ENCODE results near the gene KCNMA1. TPM values are rescaled to one million over a fixed set of nuclear protein-coding genes. Genes with fewer than 3 reads are reported as not detected.

Gene KCNMA1
- polyA plus RNA-seq, 1 donor from 2014 or later, result 60.8 TPM

DNA sequence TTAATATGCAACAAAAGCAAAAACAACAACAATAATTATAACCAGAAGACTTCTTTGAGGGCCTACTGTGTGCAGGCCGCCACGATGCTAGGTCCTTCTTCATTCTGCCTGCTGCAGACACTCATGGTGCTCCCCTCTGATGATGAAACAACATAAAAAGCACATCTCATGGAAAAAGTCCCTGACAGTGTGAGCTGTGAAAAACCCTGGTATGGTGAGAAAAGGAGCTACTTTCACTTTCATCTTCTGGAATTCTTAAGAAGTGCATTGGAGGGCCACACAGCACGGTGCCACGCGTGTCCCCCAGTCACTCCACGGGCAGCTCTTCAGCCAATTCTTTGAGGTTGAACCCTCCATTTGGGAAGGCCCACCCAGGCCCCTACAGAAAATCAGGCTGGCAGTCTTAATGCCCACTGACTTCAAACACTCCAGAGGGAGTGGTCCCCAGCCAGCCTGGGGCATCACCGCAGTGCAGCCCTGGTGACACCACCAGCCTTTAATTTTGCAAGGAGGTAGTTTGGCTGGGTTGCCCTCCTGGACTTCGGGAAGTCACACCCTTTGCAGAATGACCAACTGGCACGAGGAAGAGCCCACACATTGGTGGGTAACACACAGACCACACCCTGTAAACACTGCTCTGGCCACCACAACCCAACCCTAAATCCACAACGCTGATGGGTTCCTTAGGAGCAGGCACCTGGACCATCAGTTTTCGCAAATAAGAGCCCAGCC lies 7.7 kb downstream of the KCNMA1 start:
- no peak overlapping the region for H3K4me3 ChIP-seq (ENCODE audit: low read length)
- H2AFZ ChIP-seq (ENCODE audit: low read depth, low read length), result no peak overlapping the region
- no peaks in the 10 kb centered on the region for H3K9me3 ChIP-seq (ENCODE audit: low read length)
- no peak overlapping the region for H3K4me2 ChIP-seq (ENCODE audit: low read length)
- H3K36me3 ChIP-seq (ENCODE audit: insufficient read depth, low read length), result peaks cover 9% of the 10 kb centered on the region
- H3K79me2 ChIP-seq (replicated peaks; ENCODE audit: insufficient read depth, low read length), result peaks cover 17% of the 10 kb centered on the region
- no peak for TF ChIP-seq TAF1 (IDR thresholded peaks at IDR 0.05; ENCODE audit: low read depth)
- TF ChIP-seq RAD21 (conservative IDR thresholded peaks at IDR 0.05), result no peak
- TF ChIP-seq MXI1 (conservative IDR thresholded peaks at IDR 0.05; ENCODE audit: poor library complexity, severe bottlenecking), result no peak
- TF ChIP-seq POLR2AphosphoS5 (IDR thresholded peaks at IDR 0.05), result no peak
- TF ChIP-seq, protein P1, sequence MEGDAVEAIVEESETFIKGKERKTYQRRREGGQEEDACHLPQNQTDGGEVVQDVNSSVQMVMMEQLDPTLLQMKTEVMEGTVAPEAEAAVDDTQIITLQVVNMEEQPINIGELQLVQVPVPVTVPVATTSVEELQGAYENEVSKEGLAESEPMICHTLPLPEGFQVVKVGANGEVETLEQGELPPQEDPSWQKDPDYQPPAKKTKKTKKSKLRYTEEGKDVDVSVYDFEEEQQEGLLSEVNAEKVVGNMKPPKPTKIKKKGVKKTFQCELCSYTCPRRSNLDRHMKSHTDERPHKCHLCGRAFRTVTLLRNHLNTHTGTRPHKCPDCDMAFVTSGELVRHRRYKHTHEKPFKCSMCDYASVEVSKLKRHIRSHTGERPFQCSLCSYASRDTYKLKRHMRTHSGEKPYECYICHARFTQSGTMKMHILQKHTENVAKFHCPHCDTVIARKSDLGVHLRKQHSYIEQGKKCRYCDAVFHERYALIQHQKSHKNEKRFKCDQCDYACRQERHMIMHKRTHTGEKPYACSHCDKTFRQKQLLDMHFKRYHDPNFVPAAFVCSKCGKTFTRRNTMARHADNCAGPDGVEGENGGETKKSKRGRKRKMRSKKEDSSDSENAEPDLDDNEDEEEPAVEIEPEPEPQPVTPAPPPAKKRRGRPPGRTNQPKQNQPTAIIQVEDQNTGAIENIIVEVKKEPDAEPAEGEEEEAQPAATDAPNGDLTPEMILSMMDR (IDR thresholded peaks at IDR 0.05; ENCODE audit: poor library complexity, severe bottlenecking), result no peak
- TF ChIP-seq EP300 (conservative IDR thresholded peaks at IDR 0.05; ENCODE audit: poor library complexity, severe bottlenecking), result no peak
- no peak for TF ChIP-seq EZH2 (IDR thresholded peaks at IDR 0.05; ENCODE audit: borderline replicate concordance, insufficient read depth, low read length, poor library complexity, severe bottlenecking)
- TF ChIP-seq, protein P2, sequence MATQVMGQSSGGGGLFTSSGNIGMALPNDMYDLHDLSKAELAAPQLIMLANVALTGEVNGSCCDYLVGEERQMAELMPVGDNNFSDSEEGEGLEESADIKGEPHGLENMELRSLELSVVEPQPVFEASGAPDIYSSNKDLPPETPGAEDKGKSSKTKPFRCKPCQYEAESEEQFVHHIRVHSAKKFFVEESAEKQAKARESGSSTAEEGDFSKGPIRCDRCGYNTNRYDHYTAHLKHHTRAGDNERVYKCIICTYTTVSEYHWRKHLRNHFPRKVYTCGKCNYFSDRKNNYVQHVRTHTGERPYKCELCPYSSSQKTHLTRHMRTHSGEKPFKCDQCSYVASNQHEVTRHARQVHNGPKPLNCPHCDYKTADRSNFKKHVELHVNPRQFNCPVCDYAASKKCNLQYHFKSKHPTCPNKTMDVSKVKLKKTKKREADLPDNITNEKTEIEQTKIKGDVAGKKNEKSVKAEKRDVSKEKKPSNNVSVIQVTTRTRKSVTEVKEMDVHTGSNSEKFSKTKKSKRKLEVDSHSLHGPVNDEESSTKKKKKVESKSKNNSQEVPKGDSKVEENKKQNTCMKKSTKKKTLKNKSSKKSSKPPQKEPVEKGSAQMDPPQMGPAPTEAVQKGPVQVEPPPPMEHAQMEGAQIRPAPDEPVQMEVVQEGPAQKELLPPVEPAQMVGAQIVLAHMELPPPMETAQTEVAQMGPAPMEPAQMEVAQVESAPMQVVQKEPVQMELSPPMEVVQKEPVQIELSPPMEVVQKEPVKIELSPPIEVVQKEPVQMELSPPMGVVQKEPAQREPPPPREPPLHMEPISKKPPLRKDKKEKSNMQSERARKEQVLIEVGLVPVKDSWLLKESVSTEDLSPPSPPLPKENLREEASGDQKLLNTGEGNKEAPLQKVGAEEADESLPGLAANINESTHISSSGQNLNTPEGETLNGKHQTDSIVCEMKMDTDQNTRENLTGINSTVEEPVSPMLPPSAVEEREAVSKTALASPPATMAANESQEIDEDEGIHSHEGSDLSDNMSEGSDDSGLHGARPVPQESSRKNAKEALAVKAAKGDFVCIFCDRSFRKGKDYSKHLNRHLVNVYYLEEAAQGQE (IDR thresholded peaks at IDR 0.05; ENCODE audit: borderline replicate concordance), result no peak
- TF ChIP-seq SMC3 (conservative IDR thresholded peaks at IDR 0.05; ENCODE audit: poor library complexity), result no peak
- H3F3A ChIP-seq (ENCODE audit: insufficient read depth, low read length, poor library complexity, severe bottlenecking), result no peaks in the 10 kb centered on the region
- no peak overlapping the region for H3K9ac ChIP-seq (ENCODE audit: low read length)
- H3K27me3 ChIP-seq (ENCODE audit: insufficient read depth, low read depth, low read length), result peaks cover 10% of the 10 kb centered on the region
- H4K20me1 ChIP-seq (ENCODE audit: insufficient read depth), result no peaks in the 10 kb centered on the region
- no peak overlapping the region for H3K27ac ChIP-seq (ENCODE audit: low read length)
- H3K9me2 ChIP-seq (ENCODE audit: insufficient read depth, low read length), result no peaks in the 10 kb centered on the region

DNA sequence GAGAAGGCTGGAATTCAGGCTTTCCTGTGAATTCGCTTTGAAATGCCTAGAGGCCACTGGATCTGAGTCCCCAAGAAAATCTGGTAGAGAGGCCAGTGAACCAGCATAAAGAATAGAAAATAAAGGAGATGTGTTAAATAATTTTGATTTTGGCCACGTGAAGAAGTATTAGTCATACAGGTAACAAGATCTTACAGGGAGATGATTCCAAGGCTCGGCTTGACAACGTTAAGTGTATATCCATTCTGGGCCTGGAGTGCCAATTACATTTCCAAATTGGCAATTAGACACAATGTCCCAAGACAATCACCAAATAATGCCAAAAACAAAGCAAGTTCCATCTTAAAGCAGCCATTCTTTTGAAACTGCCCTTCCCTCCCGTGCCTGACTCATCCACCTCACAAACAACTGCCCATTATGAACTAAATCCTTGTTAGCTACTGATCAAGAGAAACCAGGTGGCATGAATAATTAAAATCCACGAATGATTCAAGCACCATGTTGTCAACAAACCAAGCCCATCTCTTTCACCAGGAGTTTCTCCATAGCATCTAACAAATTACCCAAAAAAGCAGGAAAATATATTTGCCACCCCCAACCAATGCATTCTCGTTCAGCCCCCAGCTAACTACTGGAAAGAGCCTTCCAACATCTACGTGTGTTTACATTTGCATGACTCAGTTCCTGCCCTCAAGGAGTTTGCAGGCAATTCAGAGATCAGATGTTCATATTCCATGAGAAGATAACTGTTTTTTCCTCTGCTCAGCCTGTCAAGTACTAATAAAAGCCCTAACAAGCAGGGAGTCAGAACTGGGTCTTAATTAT lies 8.5 kb downstream of the KCNMA1 start:
- Histone ChIP-seq H3F3A (ENCODE audit: insufficient read depth, low read length, poor library complexity, severe bottlenecking) (no peaks in the 10 kb centered on the region), H3K36me3 (ENCODE audit: insufficient read depth, low read length) (peaks cover 9% of the 10 kb centered on the region), H3K79me2 (replicated peaks; ENCODE audit: insufficient read depth, low read length) (peaks cover 9% of the 10 kb centered on the region), H2AFZ (ENCODE audit: low read depth, low read length) (no peak overlapping the region), H3K9me3 (ENCODE audit: low read length) (no peaks in the 10 kb centered on the region), H3K4me3 (ENCODE audit: low read length) (no peak overlapping the region), H4K20me1 (ENCODE audit: insufficient read depth) (no peaks in the 10 kb centered on the region), H3K4me2 (ENCODE audit: low read length) (no peak overlapping the region), H3K27ac (ENCODE audit: low read length) (no peak overlapping the region), H3K9me2 (ENCODE audit: insufficient read depth, low read length) (no peaks in the 10 kb centered on the region), H3K9ac (ENCODE audit: low read length) (no peak overlapping the region), H3K27me3 (ENCODE audit: insufficient read depth, low read depth, low read length) (peaks cover 2% of the 10 kb centered on the region)
- TF ChIP-seq EP300 (conservative IDR thresholded peaks at IDR 0.05; ENCODE audit: poor library complexity, severe bottlenecking) (no peak), EZH2 (IDR thresholded peaks at IDR 0.05; ENCODE audit: borderline replicate concordance, insufficient read depth, low read length, poor library complexity, severe bottlenecking) (no peak), POLR2AphosphoS5 (IDR thresholded peaks at IDR 0.05) (no peak), RAD21 (conservative IDR thresholded peaks at IDR 0.05) (no peak), MXI1 (conservative IDR thresholded peaks at IDR 0.05; ENCODE audit: poor library complexity, severe bottlenecking) (no peak), TAF1 (IDR thresholded peaks at IDR 0.05; ENCODE audit: low read depth) (no peak), SMC3 (conservative IDR thresholded peaks at IDR 0.05; ENCODE audit: poor library complexity) (no peak)
- TF ChIP-seq, protein P2 (IDR thresholded peaks at IDR 0.05; ENCODE audit: borderline replicate concordance), result no peak
- TF ChIP-seq, protein P1 (IDR thresholded peaks at IDR 0.05; ENCODE audit: poor library complexity, severe bottlenecking), result no peak

Data from neural cell (in vitro differentiated cells).